AG08396 (cell line): ENCODE data around the gene BRINP2.
A peak's percentile ranks its signal among the peaks of the same experiment; 100 is the strongest.

ENCODE experiments used
- DNase-seq: peaks from one replicate; pipeline ENCODE4 v3.0.0; 2012; ENCODE audit warnings: low spot score, mixed read lengths

BRINP2 gene

DNA sequence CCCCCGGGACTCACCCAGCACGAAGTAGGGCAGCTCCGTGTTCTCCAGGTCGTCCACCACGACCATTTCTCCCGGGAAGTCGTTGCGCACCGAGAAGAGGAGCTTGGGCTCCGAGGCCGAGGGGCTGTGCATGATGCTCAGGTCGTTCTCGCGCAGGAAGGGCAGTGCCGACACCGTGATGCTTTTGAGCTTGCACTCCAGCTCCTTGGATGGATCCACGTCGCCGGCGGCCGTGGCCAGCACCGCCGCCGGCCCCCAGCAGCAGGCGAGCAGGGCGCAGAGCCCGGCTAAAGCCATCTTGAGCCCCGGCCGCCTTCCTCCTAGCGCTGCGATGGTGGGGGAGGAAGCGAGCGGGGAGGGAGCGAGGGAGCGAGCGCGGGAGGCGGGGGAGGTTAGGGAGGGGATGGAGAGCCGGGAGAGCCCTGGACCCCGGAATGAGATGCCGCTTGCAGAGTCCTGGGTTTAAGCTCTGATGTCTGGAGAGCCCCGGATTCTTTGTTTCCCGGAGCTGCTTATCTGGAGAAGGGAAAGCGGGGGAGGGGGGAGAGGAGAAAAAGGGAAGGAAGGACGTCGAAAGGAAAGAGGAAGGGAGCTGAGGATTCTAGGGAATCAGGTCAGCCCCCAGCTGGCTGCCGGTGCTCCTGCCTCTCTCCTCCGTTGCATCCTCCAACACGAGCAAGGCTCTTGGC lies 6.2 kb upstream of the BRINP2 start, which contains the start of gene ASTN1:
Gene ASTN1, minus strand, starts transcription at position 333 of the 689 bp plus-strand sequence. Its CDS starts 36 bp downstream, at position 297.
- DNase-seq, result peak; percentile 24

- DNase-seq, result no peak
Observed at GRCh38 chr1:177165069-177165439, 5.7 kb upstream of the BRINP2 start.

- no peak for DNase-seq
Observed at GRCh38 chr1:177171536-177172123, 872 bp downstream of the BRINP2 start.

DNA sequence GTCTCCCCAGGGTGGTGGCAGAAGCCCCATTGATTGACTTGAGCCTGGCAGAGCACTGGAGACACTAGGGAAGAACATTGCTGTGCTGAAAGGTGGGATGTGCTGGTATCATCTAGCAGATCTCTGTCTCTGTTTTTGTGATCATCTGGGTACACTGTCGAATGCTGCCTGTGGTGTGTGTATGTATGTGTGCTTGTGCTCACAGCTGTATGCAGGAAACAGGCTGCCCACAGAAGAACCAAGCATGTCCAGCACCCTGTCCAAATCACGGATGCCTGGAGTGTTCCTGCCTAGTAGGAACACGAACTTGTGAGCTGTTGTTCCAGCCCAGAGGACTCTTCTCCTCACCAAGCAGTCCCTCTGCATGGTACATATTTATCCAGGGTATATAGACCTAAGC lies 1.5 kb downstream of the BRINP2 start:
- DNase-seq, result no peak

DNA sequence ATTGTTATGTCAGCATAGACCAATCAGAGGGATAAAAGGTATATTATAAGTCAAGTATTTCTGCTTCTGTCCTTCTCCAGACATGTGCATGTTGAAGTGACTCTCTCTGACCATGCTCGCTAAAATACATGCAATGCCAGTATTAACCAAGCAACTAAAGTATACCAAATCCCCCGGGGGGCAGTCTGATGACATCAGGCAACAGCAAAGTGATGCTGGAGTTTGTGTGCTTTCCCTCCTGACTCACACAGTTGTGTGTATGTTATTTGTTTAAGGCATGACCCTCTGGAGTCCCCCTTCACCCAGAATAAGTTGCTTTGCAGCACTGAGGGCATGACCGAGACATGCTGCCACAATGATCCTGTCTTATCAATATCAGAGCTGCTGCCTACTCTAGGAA lies 2.1 kb downstream of the BRINP2 start:
- DNase-seq, result no peak

- no peak for DNase-seq
Observed at GRCh38 chr1:177173976-177174375, 3.2 kb downstream of the BRINP2 start.

- no peak for DNase-seq
Observed at GRCh38 chr1:177174921-177175634, 4.3 kb downstream of the BRINP2 start.

DNA sequence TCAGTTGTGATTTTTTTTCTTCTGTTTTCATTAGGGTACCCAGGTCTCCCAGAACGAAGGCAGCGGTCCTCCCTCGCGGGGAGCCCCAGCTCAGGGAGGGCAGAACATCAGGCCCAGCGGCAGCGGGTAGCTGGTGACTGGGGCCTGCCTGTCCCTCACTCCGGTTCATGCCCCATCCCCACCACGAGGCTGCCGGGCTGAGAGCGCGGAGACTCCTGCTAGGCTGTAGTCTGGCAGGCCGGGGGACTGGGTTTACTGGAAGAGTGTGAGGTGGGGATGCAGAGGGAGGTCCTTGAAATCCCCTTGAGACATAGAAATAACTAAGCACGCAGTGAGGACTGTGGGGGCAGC lies 10.5 kb downstream of the BRINP2 start:
- DNase-seq, result no peak

GRCh38 chr1:177181631-177182291 lies 11.0 kb downstream of the BRINP2 start:
- peak; percentile 81 for DNase-seq

- DNase-seq, result no peak
Observed at GRCh38 chr1:177183836-177184235, 13.1 kb downstream of the BRINP2 start.

GRCh38 chr1:177185209-177185608 lies 14.5 kb downstream of the BRINP2 start:
- DNase-seq, result no peak

GRCh38 chr1:177186639-177187038 lies 15.9 kb downstream of the BRINP2 start:
- DNase-seq, result no peak

GRCh38 chr1:177190308-177190970 lies 19.7 kb downstream of the BRINP2 start:
- no peak for DNase-seq

DNA sequence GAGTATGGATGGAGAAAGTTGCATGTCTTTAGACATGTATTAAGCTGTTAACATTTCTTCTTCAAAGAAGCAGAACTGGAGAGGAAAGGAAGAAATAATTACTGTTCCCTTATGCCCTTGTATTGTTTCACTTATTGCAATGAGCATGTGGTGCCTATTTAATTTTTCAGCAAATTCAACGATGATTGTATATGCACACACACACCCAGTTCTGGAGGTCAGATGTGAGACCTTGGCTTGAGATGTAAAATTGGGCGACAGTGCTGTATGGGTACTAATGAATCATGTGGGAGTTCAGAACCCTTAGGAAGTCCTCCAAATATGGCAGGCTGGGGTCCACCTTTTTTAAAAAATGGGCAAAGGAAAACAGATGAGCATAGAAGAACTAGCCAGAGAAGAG lies 27.5 kb downstream of the BRINP2 start:
- DNase-seq, result no peak

GRCh38 chr1:177200290-177200689 lies 29.5 kb downstream of the BRINP2 start:
- no peak for DNase-seq

DNA sequence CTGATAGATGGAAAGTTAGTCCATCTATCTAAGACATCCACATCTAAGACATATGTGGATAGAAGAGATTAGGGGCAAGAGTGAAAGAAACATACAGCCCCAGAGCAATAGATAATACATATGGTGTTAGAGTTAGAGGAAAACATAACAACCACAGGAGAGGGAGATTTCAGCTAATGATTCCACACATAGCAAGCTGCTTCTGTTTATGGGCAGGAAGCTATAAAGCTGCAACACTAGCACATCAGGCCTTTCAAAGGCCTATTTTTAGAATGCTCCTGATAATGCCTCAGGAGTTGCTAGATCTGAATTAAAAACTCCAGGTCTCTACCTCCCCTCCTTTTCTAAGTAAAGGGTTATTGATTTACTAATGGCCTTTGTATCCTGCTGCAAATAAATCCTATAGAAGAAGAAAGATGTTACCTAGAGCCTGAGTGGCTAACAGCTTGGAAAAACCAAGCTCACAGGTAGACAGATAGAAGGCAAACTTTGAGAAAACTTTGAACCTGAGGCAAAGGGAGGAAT lies 36.1 kb downstream of the BRINP2 start:
- no peak for DNase-seq

DNA sequence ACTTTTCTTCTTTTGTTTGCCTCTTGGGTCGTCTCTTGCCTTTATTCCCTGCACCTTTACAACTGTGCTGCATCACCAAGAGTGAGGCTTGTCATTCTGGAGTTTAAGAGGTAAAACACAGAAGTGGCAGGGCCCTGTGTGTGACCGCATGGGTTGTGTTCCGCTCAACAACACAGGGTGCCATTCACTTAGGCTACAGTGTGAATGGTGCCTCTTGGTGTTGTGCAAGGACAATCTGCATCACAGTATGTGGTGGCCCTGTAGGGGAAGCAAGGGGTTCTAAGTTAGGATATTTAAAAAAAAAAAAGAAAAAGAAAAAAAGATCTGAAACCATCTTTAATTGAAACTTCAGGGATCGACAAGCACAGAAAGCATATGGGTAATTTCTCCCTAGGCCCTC lies 38.2 kb downstream of the BRINP2 start:
- no peak for DNase-seq

- DNase-seq, result peak; percentile 90
Observed at GRCh38 chr1:177209357-177209756, 38.6 kb downstream of the BRINP2 start.

DNA sequence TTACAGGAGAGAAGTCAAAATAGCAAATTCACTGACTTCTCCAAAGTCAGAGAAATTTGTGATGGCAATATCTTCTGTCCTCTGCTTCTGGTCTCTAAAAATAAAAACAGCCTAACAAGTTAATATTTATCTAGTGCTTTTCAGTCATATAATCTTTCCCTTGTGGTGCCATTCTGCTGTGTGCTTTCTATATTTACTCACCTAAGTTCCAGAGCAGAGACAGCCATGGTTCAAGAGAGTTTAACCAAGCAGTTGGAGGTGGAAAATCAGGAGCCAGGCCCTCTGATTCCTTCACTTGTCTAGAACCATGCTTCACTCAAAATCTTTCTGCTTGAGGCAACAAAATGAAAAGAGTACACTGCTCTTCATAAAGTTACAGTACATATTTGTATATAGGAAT lies 39.3 kb downstream of the BRINP2 start:
- DNase-seq, result no peak

DNA sequence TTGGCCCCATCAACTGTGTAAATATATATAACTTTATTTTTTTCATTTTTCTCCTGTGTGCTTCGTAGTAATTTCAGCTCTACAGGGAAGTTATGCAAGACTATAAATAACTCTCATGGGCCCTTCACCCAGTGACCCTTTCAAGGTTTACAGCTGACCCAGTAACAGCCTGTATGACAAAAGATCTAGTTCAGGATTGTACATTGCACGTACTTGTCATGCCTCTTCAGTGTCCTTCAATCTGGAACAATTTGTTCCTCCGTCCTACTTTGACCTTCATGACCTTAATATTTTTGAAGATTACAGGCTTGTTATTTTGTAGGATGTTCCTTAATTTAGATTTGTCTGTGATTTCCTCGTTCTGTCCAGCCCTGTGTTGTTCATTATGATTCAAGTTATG lies 40.5 kb downstream of the BRINP2 start:
- DNase-seq, result no peak

- DNase-seq, result no peak
Observed at GRCh38 chr1:177216587-177217202, 45.9 kb downstream of the BRINP2 start.
